ENCODE measurements around the gene MAGOH.

Gene MAGOH

GRCh38 chr1:53189061-53189460 lies 49.3 kb downstream of the MAGOH start:
- no peak overlapping the region for H3K14ac ChIP-seq (ENCODE audit: low read length)
- peaks cover 0 to 42% (median 0%) of the 10 kb centered on the region in 3 experiments for H3K27me3 ChIP-seq (ENCODE audit: control insufficient read depth in 3 of 3, insufficient read depth in 3 of 3, low read depth in 1 of 3, low read length in 3 of 3)
- no peak overlapping the region for H2BK5ac ChIP-seq (ENCODE audit: low read length)
- H3K27ac ChIP-seq (replicated peaks; ENCODE audit: low read length): no peak overlapping the region
- WGBS, 2 donors (ENCODE audit: extremely low coverage in 2 of 2, insufficient read length in 2 of 2, insufficient replicate concordance in 1 of 2): no CpG with 5 or more reads among the region's 5 CpGs
- no peak overlapping the region for H4K91ac ChIP-seq (ENCODE audit: low read depth, low read length, poor library complexity)
- H2AFZ ChIP-seq (ENCODE audit: low read length): no peak overlapping the region
- H4K8ac ChIP-seq (ENCODE audit: low read depth, low read length): no peak overlapping the region
- H3K79me1 ChIP-seq (ENCODE audit: low read depth, low read length): no peaks in the 10 kb centered on the region
- DNase-seq (ENCODE audit: low spot score): no peak
- H3K18ac ChIP-seq (ENCODE audit: low read length): no peak overlapping the region
- H3K23ac ChIP-seq (ENCODE audit: low read depth, low read length, poor library complexity): no peak overlapping the region
- H3K9me3 ChIP-seq (replicated peaks in 1 of 2; ENCODE audit: control insufficient read depth in 2 of 2, insufficient read depth in 1 of 2, low read depth in 1 of 2, low read length in 2 of 2): no peaks in the 10 kb centered on the region
- H3K9ac ChIP-seq (ENCODE audit: low read depth, low read length, poor library complexity): no peak overlapping the region
- H3K4me1 ChIP-seq (ENCODE audit: control insufficient read depth in 2 of 2, insufficient read depth in 1 of 2, low read depth in 1 of 2, low read length in 2 of 2): no peaks in the 10 kb centered on the region
- H2AK5ac ChIP-seq (ENCODE audit: low read depth, low read length): no peak overlapping the region
- no peak overlapping the region for H3K4ac ChIP-seq (ENCODE audit: low read length)
- no peaks in the 10 kb centered on the region for H3K36me3 ChIP-seq (replicated peaks in 1 of 2; ENCODE audit: control insufficient read depth in 2 of 2, insufficient read depth in 2 of 2, low read length in 2 of 2)
- no peak overlapping the region for H3K4me2 ChIP-seq (ENCODE audit: insufficient read depth, low read length, poor library complexity, severe bottlenecking)
- no peak overlapping the region for H2BK15ac ChIP-seq (ENCODE audit: low read length)
- no peak overlapping the region for H2BK120ac ChIP-seq (ENCODE audit: low read depth, low read length)
- no peak overlapping the region for H3K4me3 ChIP-seq (ENCODE audit: low read length in 2 of 2)
- H2BK12ac ChIP-seq (ENCODE audit: low read length): no peak overlapping the region

GRCh38 chr1:53188099-53188498 lies 50.2 kb downstream of the MAGOH start:
- H2AFZ ChIP-seq (ENCODE audit: low read length): no peak overlapping the region
- no peaks in the 10 kb centered on the region for H3K9me3 ChIP-seq (replicated peaks in 1 of 2; ENCODE audit: control insufficient read depth in 2 of 2, insufficient read depth in 1 of 2, low read depth in 1 of 2, low read length in 2 of 2)
- H3K36me3 ChIP-seq (replicated peaks in 1 of 2; ENCODE audit: control insufficient read depth in 2 of 2, insufficient read depth in 2 of 2, low read length in 2 of 2): no peaks in the 10 kb centered on the region
- H3K4me2 ChIP-seq (ENCODE audit: insufficient read depth, low read length, poor library complexity, severe bottlenecking): no peak overlapping the region
- no peak for DNase-seq (ENCODE audit: low spot score)
- H3K27ac ChIP-seq (replicated peaks; ENCODE audit: low read length): no peak overlapping the region
- H3K4me3 ChIP-seq (ENCODE audit: low read length in 2 of 2): no peak overlapping the region
- no peak overlapping the region for H2BK12ac ChIP-seq (ENCODE audit: low read length)
- no peak overlapping the region for H4K8ac ChIP-seq (ENCODE audit: low read depth, low read length)
- no peak overlapping the region for H2BK5ac ChIP-seq (ENCODE audit: low read length)
- H4K91ac ChIP-seq (ENCODE audit: low read depth, low read length, poor library complexity): no peak overlapping the region
- no peaks in the 10 kb centered on the region for H3K79me1 ChIP-seq (ENCODE audit: low read depth, low read length)
- no CpG with 5 or more reads among the region's 4 CpGs for WGBS, 2 donors (ENCODE audit: extremely low coverage in 2 of 2, insufficient read length in 2 of 2, insufficient replicate concordance in 1 of 2)
- H2AK5ac ChIP-seq (ENCODE audit: low read depth, low read length): no peak overlapping the region
- H3K9ac ChIP-seq (ENCODE audit: low read depth, low read length, poor library complexity): no peak overlapping the region
- no peak overlapping the region for H3K14ac ChIP-seq (ENCODE audit: low read length)
- no peaks in the 10 kb centered on the region for H3K4me1 ChIP-seq (ENCODE audit: control insufficient read depth in 2 of 2, insufficient read depth in 1 of 2, low read depth in 1 of 2, low read length in 2 of 2)
- H2BK15ac ChIP-seq (ENCODE audit: low read length): no peak overlapping the region
- H3K4ac ChIP-seq (ENCODE audit: low read length): no peak overlapping the region
- no peak overlapping the region for H3K23ac ChIP-seq (ENCODE audit: low read depth, low read length, poor library complexity)
- peaks cover 0 to 41% (median 0%) of the 10 kb centered on the region in 3 experiments for H3K27me3 ChIP-seq (ENCODE audit: control insufficient read depth in 3 of 3, insufficient read depth in 3 of 3, low read depth in 1 of 3, low read length in 3 of 3)
- no peak overlapping the region for H2BK120ac ChIP-seq (ENCODE audit: low read depth, low read length)
- no peak overlapping the region for H3K18ac ChIP-seq (ENCODE audit: low read length)

- no peak overlapping the region for H4K8ac ChIP-seq (ENCODE audit: low read depth, low read length)
- no peak overlapping the region for H3K4me3 ChIP-seq (ENCODE audit: low read length in 2 of 2)
- H3K4me1 ChIP-seq (ENCODE audit: control insufficient read depth in 2 of 2, insufficient read depth in 1 of 2, low read depth in 1 of 2, low read length in 2 of 2): no peaks in the 10 kb centered on the region
- no peak overlapping the region for H2AFZ ChIP-seq (ENCODE audit: low read length)
- no peak overlapping the region for H2BK15ac ChIP-seq (ENCODE audit: low read length)
- no peak overlapping the region for H2AK5ac ChIP-seq (ENCODE audit: low read depth, low read length)
- no peak overlapping the region for H2BK5ac ChIP-seq (ENCODE audit: low read length)
- H3K36me3 ChIP-seq (replicated peaks in 1 of 2; ENCODE audit: control insufficient read depth in 2 of 2, insufficient read depth in 2 of 2, low read length in 2 of 2): no peaks in the 10 kb centered on the region
- WGBS, 2 donors (ENCODE audit: extremely low coverage in 2 of 2, insufficient read length in 2 of 2, insufficient replicate concordance in 1 of 2): no CpG with 5 or more reads among the region's 1 CpG
- H3K27me3 ChIP-seq (ENCODE audit: control insufficient read depth in 3 of 3, insufficient read depth in 3 of 3, low read depth in 1 of 3, low read length in 3 of 3): peaks cover 0 to 41% (median 0%) of the 10 kb centered on the region in 3 experiments
- H4K91ac ChIP-seq (ENCODE audit: low read depth, low read length, poor library complexity): no peak overlapping the region
- no peak overlapping the region for H3K14ac ChIP-seq (ENCODE audit: low read length)
- H3K4ac ChIP-seq (ENCODE audit: low read length): no peak overlapping the region
- no peaks in the 10 kb centered on the region for H3K9me3 ChIP-seq (replicated peaks in 1 of 2; ENCODE audit: control insufficient read depth in 2 of 2, insufficient read depth in 1 of 2, low read depth in 1 of 2, low read length in 2 of 2)
- no peak overlapping the region for H2BK12ac ChIP-seq (ENCODE audit: low read length)
- no peak overlapping the region for H2BK120ac ChIP-seq (ENCODE audit: low read depth, low read length)
- H3K9ac ChIP-seq (ENCODE audit: low read depth, low read length, poor library complexity): no peak overlapping the region
- no peak overlapping the region for H3K27ac ChIP-seq (replicated peaks; ENCODE audit: low read length)
- no peaks in the 10 kb centered on the region for H3K79me1 ChIP-seq (ENCODE audit: low read depth, low read length)
- DNase-seq (ENCODE audit: low spot score): no peak
- H3K18ac ChIP-seq (ENCODE audit: low read length): no peak overlapping the region
- no peak overlapping the region for H3K23ac ChIP-seq (ENCODE audit: low read depth, low read length, poor library complexity)
- no peak overlapping the region for H3K4me2 ChIP-seq (ENCODE audit: insufficient read depth, low read length, poor library complexity, severe bottlenecking)
Measured at GRCh38 chr1:53187401-53187800, 50.9 kb downstream of the MAGOH start.

- Histone ChIP-seq H3K4me3 (ENCODE audit: low read length in 2 of 2) (no peak overlapping the region), H3K36me3 (replicated peaks in 1 of 2; ENCODE audit: control insufficient read depth in 2 of 2, insufficient read depth in 2 of 2, low read length in 2 of 2) (no peaks in the 10 kb centered on the region), H3K4me2 (ENCODE audit: insufficient read depth, low read length, poor library complexity, severe bottlenecking) (no peak overlapping the region), H3K18ac (ENCODE audit: low read length) (no peak overlapping the region), H2BK15ac (ENCODE audit: low read length) (no peak overlapping the region), H3K4me1 (ENCODE audit: control insufficient read depth in 2 of 2, insufficient read depth in 1 of 2, low read depth in 1 of 2, low read length in 2 of 2) (no peaks in the 10 kb centered on the region), H2BK5ac (ENCODE audit: low read length) (no peak overlapping the region), H3K27ac (replicated peaks; ENCODE audit: low read length) (no peak overlapping the region), H4K8ac (ENCODE audit: low read depth, low read length) (no peak overlapping the region), H4K91ac (ENCODE audit: low read depth, low read length, poor library complexity) (no peak overlapping the region), H2AK5ac (ENCODE audit: low read depth, low read length) (no peak overlapping the region), H3K14ac (ENCODE audit: low read length) (no peak overlapping the region), H3K23ac (ENCODE audit: low read depth, low read length, poor library complexity) (no peak overlapping the region), H2BK12ac (ENCODE audit: low read length) (no peak overlapping the region), H3K27me3 (ENCODE audit: control insufficient read depth in 3 of 3, insufficient read depth in 3 of 3, low read depth in 1 of 3, low read length in 3 of 3) (peaks cover 0 to 41% (median 0%) of the 10 kb centered on the region in 3 experiments), H3K9me3 (replicated peaks in 1 of 2; ENCODE audit: control insufficient read depth in 2 of 2, insufficient read depth in 1 of 2, low read depth in 1 of 2, low read length in 2 of 2) (no peaks in the 10 kb centered on the region), H3K4ac (ENCODE audit: low read length) (no peak overlapping the region), H3K79me1 (ENCODE audit: low read depth, low read length) (no peaks in the 10 kb centered on the region), H2AFZ (ENCODE audit: low read length) (no peak overlapping the region), H2BK120ac (ENCODE audit: low read depth, low read length) (no peak overlapping the region), H3K9ac (ENCODE audit: low read depth, low read length, poor library complexity) (no peak overlapping the region)
- DNase-seq (ENCODE audit: low spot score): no peak
- no CpG with 5 or more reads among the region's 3 CpGs for whole genome bisulfite sequencing, 2 donors (ENCODE audit: extremely low coverage in 2 of 2, insufficient read length in 2 of 2, insufficient replicate concordance in 1 of 2)
Measured at GRCh38 chr1:53186533-53186932, 51.8 kb downstream of the MAGOH start.

Data from neuronal stem cell (in vitro differentiated cells).